PC-3 (cell line): Measurements from ENCODE around the gene RNF225. TPM values are rescaled to one million over a fixed set of nuclear protein-coding genes. Genes with fewer than 3 reads are reported as not detected.
"Not testable (repeated sequence)": the region's sequence is repeated elsewhere in the genome, so short reads cannot be mapped to it uniquely, and the experiment has no call there.

Experiments used
- ATAC-seq: fragments of 200-7000 bp; cut with Tn5 transposase; 2 replicates; pipeline ENCODE4 v1.9.1; 2020; ENCODE audit warnings: mild to moderate bottlenecking, moderate library complexity
- BruUV-seq: library from RNA; stranded (reverse); fragments of 400-500 nt; replicated peaks from 2 replicates; lab custom pipeline; 2021; lab: Mats Ljungman, UMichigan
- CTCF ChIA-PET: fragments of 300-600 bp; sonication (Branson Sonifier 250); formaldehyde crosslinking; loops from one replicate; lab custom pipeline; 2022; ENCODE audit warnings: antibody characterized with exemption; lab: Charles Lee
- POLR2A ChIA-PET: fragments of 300-600 bp; sonication (Branson Sonifier 250); formaldehyde crosslinking; loops from one replicate; lab custom pipeline; 2022; ENCODE audit warnings: antibody characterized with exemption; ENCODE audit not compliant: unreplicated experiment; lab: Charles Lee
- DNase-seq: peaks from one replicate; pipeline ENCODE4 v3.0.0-alpha.2; 2015
- H2AFZ ChIP-seq: fragments of 300-600 bp; sonication (generic); 2 replicates; pipeline ENCODE4 v1.6.0; 2016; ENCODE audit warnings: antibody characterized with exemption, low read length
- H3F3A ChIP-seq: fragments of 300-600 bp; sonication (generic); one replicate; pipeline ENCODE4 v1.6.0; 2017; ENCODE audit warnings: antibody characterized with exemption, low read length, control low read depth, mild to moderate bottlenecking; ENCODE audit not compliant: unreplicated experiment
- H3K27ac ChIP-seq: fragments of 300-600 bp; sonication (generic); 2 replicates; pipeline ENCODE4 v1.5.1; 2016; ENCODE audit warnings: mild to moderate bottlenecking, low read length
- H3K27me3 ChIP-seq: fragments of 300-600 bp; sonication (generic); 2 replicates; pipeline ENCODE4 v1.6.1; 2016; ENCODE audit warnings: low read length, mixed read lengths
- H3K36me3 ChIP-seq: fragments of 300-600 bp; sonication (generic); 2 replicates; pipeline ENCODE4 v1.6.1; 2016; ENCODE audit warnings: low read depth, mixed run types, low read length, mixed read lengths
- H3K4me1 ChIP-seq: fragments of 300-600 bp; sonication (generic); 2 replicates; pipeline ENCODE4 v1.5.1; 2016; ENCODE audit warnings: low read length; ENCODE audit not compliant: insufficient read depth
- H3K4me2 ChIP-seq: fragments of 300-600 bp; sonication (generic); 2 replicates; pipeline ENCODE4 v1.6.0; 2016; ENCODE audit warnings: low read length
- H3K4me3 ChIP-seq: fragments of 300-600 bp; sonication (generic); 2 replicates; pipeline ENCODE4 v1.5.1; 2016; ENCODE audit warnings: mild to moderate bottlenecking, low read length, mixed read lengths
- H3K79me2 ChIP-seq: fragments of 300-600 bp; sonication (generic); 2 replicates; pipeline ENCODE4 v1.6.1; 2017; ENCODE audit warnings: low read length, mixed read lengths
- H3K9ac ChIP-seq: fragments of 300-600 bp; sonication (generic); 2 replicates; pipeline ENCODE4 v1.6.0; 2016; ENCODE audit warnings: mild to moderate bottlenecking, low read length
- H3K9me2 ChIP-seq: fragments of 300-600 bp; sonication (generic); replicated peaks from 2 replicates; pipeline ENCODE4 v1.6.1; 2016; ENCODE audit warnings: mixed run types, low read length, mixed read lengths
- H3K9me3 ChIP-seq: fragments of 300-600 bp; sonication (generic); 2 replicates; pipeline ENCODE4 v1.6.1; 2016; ENCODE audit warnings: low read length, mixed read lengths
- H4K20me1 ChIP-seq: fragments of 300-600 bp; sonication (generic); 2 replicates; pipeline ENCODE4 v1.6.1; 2016; ENCODE audit warnings: low read length, mixed read lengths
- EZH2 ChIP-seq: fragments of 300-600 bp; sonication (generic); IDR thresholded peaks from one replicate; pipeline ENCODE4 v1.6.1; 2017; ENCODE audit warnings: antibody characterized with exemption, mild to moderate bottlenecking, low read length; ENCODE audit not compliant: unreplicated experiment
- EZH2phosphoT487 ChIP-seq: fragments of 300-600 bp; sonication (generic); IDR thresholded peaks from 2 replicates; pipeline ENCODE4 v1.6.1; 2018; ENCODE audit warnings: mild to moderate bottlenecking, antibody characterized with exemption, low read length, borderline replicate concordance
- intact Hi-C: fragments of 100-400 bp; cut with micrococcal nuclease; formaldehyde crosslinking; loops from 2 replicates; pipeline ENCODE4 v1.9.0; 2023
- microRNA-seq: library from miRNA; unstranded; fragments of <30 nt; microRNA quantifications from one replicate; pipeline ENCODE4 v1.1.0, GENCODE V29; 2020; ENCODE audit not compliant: unreplicated experiment
- total RNA-seq: library from RNA; depleted of rRNA; stranded (reverse); fragments of >200 nt; gene quantifications from 2 replicates; pipeline ENCODE4 v1.2.3, GENCODE V29; 2014; rRNA removed
- TF ChIP-seq, protein P1 (sequence below): fragments of 300-600 bp; sonication (generic); conservative IDR thresholded peaks from 2 replicates; pipeline ENCODE4 v1.5.1; 2017; ENCODE audit warnings: antibody characterized with exemption, low read depth, mild to moderate bottlenecking, low read length

The RNF225 gene
- total RNA-seq, 1 experiment from 2014 or later = 2.2 TPM

DNA sequence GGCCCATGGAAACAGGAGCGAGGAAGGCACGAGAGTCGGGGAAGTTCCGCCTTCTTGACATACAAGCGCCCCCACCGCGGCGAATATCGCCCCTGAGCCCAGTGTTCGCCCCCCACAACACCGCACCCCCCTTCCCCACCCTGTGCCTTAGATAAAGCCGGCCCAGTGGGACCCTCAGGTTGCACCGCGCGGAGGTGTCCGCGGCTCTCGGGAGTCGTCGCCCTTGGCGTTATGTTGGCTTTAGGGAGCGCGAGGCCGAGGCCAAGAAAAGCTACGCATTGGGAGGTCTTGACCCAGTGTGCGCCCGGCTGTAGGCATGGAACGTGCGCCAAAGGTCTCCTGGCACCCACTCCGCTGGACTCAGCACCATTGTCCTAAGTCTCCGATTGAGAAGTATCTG lies 45.1 kb downstream of the RNF225 start:
- no peaks in the 10 kb centered on the region for H3K27me3 ChIP-seq
- H3K36me3 ChIP-seq = no peaks in the 10 kb centered on the region
- TF ChIP-seq EZH2phosphoT487 (no peak), EZH2 (no peak)
- TF ChIP-seq, protein P1, sequence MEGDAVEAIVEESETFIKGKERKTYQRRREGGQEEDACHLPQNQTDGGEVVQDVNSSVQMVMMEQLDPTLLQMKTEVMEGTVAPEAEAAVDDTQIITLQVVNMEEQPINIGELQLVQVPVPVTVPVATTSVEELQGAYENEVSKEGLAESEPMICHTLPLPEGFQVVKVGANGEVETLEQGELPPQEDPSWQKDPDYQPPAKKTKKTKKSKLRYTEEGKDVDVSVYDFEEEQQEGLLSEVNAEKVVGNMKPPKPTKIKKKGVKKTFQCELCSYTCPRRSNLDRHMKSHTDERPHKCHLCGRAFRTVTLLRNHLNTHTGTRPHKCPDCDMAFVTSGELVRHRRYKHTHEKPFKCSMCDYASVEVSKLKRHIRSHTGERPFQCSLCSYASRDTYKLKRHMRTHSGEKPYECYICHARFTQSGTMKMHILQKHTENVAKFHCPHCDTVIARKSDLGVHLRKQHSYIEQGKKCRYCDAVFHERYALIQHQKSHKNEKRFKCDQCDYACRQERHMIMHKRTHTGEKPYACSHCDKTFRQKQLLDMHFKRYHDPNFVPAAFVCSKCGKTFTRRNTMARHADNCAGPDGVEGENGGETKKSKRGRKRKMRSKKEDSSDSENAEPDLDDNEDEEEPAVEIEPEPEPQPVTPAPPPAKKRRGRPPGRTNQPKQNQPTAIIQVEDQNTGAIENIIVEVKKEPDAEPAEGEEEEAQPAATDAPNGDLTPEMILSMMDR = no peak
- H3K9me3 ChIP-seq = no peaks in the 10 kb centered on the region
- DNase-seq = no peak
- H3K9ac ChIP-seq = no peak overlapping the region
- no peak overlapping the region for H3K27ac ChIP-seq
- no peak for ATAC-seq
- no peaks in the 10 kb centered on the region for H3K9me2 ChIP-seq
- H3K4me1 ChIP-seq = no peaks in the 10 kb centered on the region
- BruUV-seq = no TSS peak
- no peak overlapping the region for H3K4me3 ChIP-seq
- no peaks in the 10 kb centered on the region for H3K79me2 ChIP-seq
- H3K4me2 ChIP-seq = no peak overlapping the region
- POLR2A ChIA-PET = no interaction called here
- H2AFZ ChIP-seq = no peak overlapping the region
- H4K20me1 ChIP-seq = no peaks in the 10 kb centered on the region
- CTCF ChIA-PET = no interaction called here
- no peaks in the 10 kb centered on the region for H3F3A ChIP-seq
- intact Hi-C loops = no loop called here

DNA sequence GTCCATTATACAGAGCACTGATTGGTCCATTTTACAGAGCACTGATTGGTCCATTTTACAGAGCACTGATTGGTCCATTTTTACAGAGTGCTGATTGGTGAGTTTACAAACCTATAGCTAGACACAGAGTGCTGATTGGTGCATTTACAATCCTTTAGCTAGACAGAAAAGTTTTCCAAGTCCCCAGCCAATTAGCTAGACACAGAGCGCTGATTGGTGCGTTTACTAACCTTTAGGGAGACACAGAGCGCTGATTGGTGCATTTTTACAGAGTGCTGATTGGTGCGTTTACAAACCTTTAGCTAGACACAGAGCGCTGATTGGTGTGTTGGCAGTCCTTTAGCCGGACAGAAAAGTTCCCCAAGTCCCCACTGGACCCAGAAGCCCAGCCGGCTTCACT lies 47.5 kb downstream of the RNF225 start:
- H3K9me3 ChIP-seq = 0 out of 2 replicates have a peak, but pooled peaks cover 12% of the 10 kb centered on the region
- H3F3A ChIP-seq, ATAC-seq, H3K27me3 ChIP-seq, H3K9ac ChIP-seq, H3K4me2 ChIP-seq, POLR2A ChIA-PET, CTCF ChIA-PET, H3K4me1 ChIP-seq, H4K20me1 ChIP-seq, H3K79me2 ChIP-seq, H3K27ac ChIP-seq, H3K36me3 ChIP-seq, H3K9me2 ChIP-seq, intact Hi-C loops, BruUV-seq, DNase-seq, H3K4me3 ChIP-seq, H2AFZ ChIP-seq: not testable (repeated sequence)

Small RNA genes within 50 kb of the gene (microRNA-seq; reads per million reads assigned to microRNA genes)
- gene MIR4754 = not detected

Other genes with a start within 250 kb of the RNF225 start
- 8.2 and 10.5 TPM in 2 replicates for gene ZNF329, start 244.9 kb upstream of the RNF225 start, total RNA-seq
- 15.4 and 16.1 TPM in 2 replicates for gene ZNF274, start 212.6 kb upstream of the RNF225 start, total RNA-seq
- gene ZNF544, start 166.7 kb upstream of the RNF225 start, total RNA-seq = 73.7 and 115 TPM in 2 replicates
- gene ZNF8, start 116.7 kb upstream of the RNF225 start, total RNA-seq = 7.3 and 7.9 TPM in 2 replicates
- gene ERVK3-1, start 90.3 kb upstream of the RNF225 start, total RNA-seq = 104 and 116 TPM in 2 replicates
- 4.0 and 4.3 TPM in 2 replicates for gene ZSCAN22, start 68.7 kb upstream of the RNF225 start, total RNA-seq
- gene A1BG, start 42.2 kb upstream of the RNF225 start, total RNA-seq = 0.92 and 1.9 TPM in 2 replicates
- gene ZNF497, start 32.9 kb upstream of the RNF225 start, total RNA-seq = 2.2 and 4.0 TPM in 2 replicates
- 9.5 and 12.6 TPM in 2 replicates for gene ZNF837, start 14.6 kb upstream of the RNF225 start, total RNA-seq
- gene RPS5, start 8.4 kb upstream of the RNF225 start, total RNA-seq = 3,515 and 3,776 TPM in 2 replicates
- 49.2 and 73.8 TPM in 2 replicates for gene ZNF584, start 13.0 kb downstream of the RNF225 start, total RNA-seq
- not detected in 2 replicates for gene ZNF132, start 44.5 kb downstream of the RNF225 start, total RNA-seq
- 11.2 and 12.8 TPM in 2 replicates for gene ZNF324B, start 56.0 kb downstream of the RNF225 start, total RNA-seq
- 14.8 and 15.9 TPM in 2 replicates for gene ZNF324, start 71.4 kb downstream of the RNF225 start, total RNA-seq
- gene ZNF446, start 80.7 kb downstream of the RNF225 start, total RNA-seq = 8.9 and 13.4 TPM in 2 replicates
- gene SLC27A5, start 116.3 kb downstream of the RNF225 start, total RNA-seq = 56.2 and 56.8 TPM in 2 replicates
- 14.0 and 19.1 TPM in 2 replicates for gene ZBTB45, start 124.2 kb downstream of the RNF225 start, total RNA-seq
- gene TRIM28, start 148.4 kb downstream of the RNF225 start, total RNA-seq = 1,169 and 1,653 TPM in 2 replicates
- gene CHMP2A, start 159.4 kb downstream of the RNF225 start, total RNA-seq = 220 and 264 TPM in 2 replicates
- gene UBE2M, start 163.0 kb downstream of the RNF225 start, total RNA-seq = 243 and 268 TPM in 2 replicates
- 18.0 and 29.3 TPM in 2 replicates for gene MZF1, start 177.7 kb downstream of the RNF225 start, total RNA-seq